GM12878 (cell line): ENCODE results near the gene NFS1. TPM values are rescaled to one million over a fixed set of nuclear protein-coding genes. Genes with fewer than 3 reads are reported as not detected.
A peak's percentile ranks its signal among the peaks of the same experiment; 100 is the strongest.

Experiments used
- ATAC-seq: fragments of 200-7000 bp; cut with Tn5 transposase; 3 replicates; pipeline ENCODE4 v1.9.1; 2020; ENCODE audit warnings: mild to moderate bottlenecking, moderate library complexity
- BruUV-seq: library from RNA; stranded (reverse); fragments of 400-500 nt; replicated peaks from 2 replicates; lab custom pipeline; 2021; lab: Mats Ljungman, UMichigan
- CTCF ChIA-PET: fragments of 300-600 bp; sonication (Branson Sonifier 250); formaldehyde crosslinking; extraction: SDS; loops from one replicate; lab custom pipeline; 2021; ENCODE audit warnings: inconsistent platforms; lab: Yijun Ruan, JAX
- POLR2A ChIA-PET: fragments of 350-600 bp; formaldehyde crosslinking; extraction: SDS; loops from one replicate; lab custom pipeline; 2021; ENCODE audit warnings: inconsistent platforms; lab: Charles Lee
- RAD21 ChIA-PET: fragments of 300-600 bp; sonication (Branson Sonifier 250); formaldehyde crosslinking; loops from one replicate; lab custom pipeline; 2023; ENCODE audit warnings: antibody characterized with exemption; ENCODE audit not compliant: unreplicated experiment; lab: Charles Lee
- SMC1A ChIA-PET: fragments of 300-600 bp; sonication (Branson Sonifier 250); formaldehyde crosslinking; loops from one replicate; lab custom pipeline; 2023; ENCODE audit not compliant: unreplicated experiment, uncharacterized antibody; lab: Charles Lee
- DNase-seq: peaks from one replicate; pipeline ENCODE4 v3.0.0-alpha.2; 2011; ENCODE audit warnings: low read depth, low spot score
- FAIRE-seq: peaks from 3 replicates; lab custom pipeline; 2011; peaks lifted over from hg19 to GRCh38; lab: Jason Lieb, UNC
- H2AFZ ChIP-seq: 2 replicates; pipeline ENCODE4 v1.6.0; 2011; ENCODE audit warnings: low read depth, low read length, control low read depth; ENCODE audit not compliant: control insufficient read depth
- H3K27ac ChIP-seq: 2 replicates; pipeline ENCODE4 v1.5.1; 2011; ENCODE audit warnings: control low read depth; ENCODE audit not compliant: control insufficient read depth, insufficient read depth
- H3K27me3 ChIP-seq, 2 experiments: replicated peaks in 1 of 2; 2 replicates each; pipeline versions ENCODE4 v1.6.0 to v1.6.1; 2011; ENCODE audit warnings: low read length in 1 of 2; ENCODE audit not compliant: control insufficient read depth in 2 of 2, insufficient read depth in 2 of 2
- H3K36me3 ChIP-seq, 2 experiments: 2 replicates each; pipeline ENCODE4 v1.5.1; 2011; ENCODE audit warnings: low read length in 1 of 2; ENCODE audit not compliant: control insufficient read depth in 2 of 2, insufficient read depth in 2 of 2
- H3K4me1 ChIP-seq: 2 replicates; pipeline ENCODE4 v1.6.1; 2011; ENCODE audit warnings: mild to moderate bottlenecking, low read length, moderate library complexity, mixed read lengths; ENCODE audit not compliant: control insufficient read depth, insufficient read depth
- H3K4me2 ChIP-seq: 2 replicates; pipeline ENCODE4 v1.6.0; 2011; ENCODE audit warnings: control low read depth; ENCODE audit not compliant: control insufficient read depth, insufficient read depth
- H3K4me3 ChIP-seq: fragments of 200-600 bp; sonication (generic); 2 replicates; pipeline ENCODE4 v1.5.1; 2016
- H3K79me2 ChIP-seq: 2 replicates; pipeline ENCODE4 v1.6.0; 2011; ENCODE audit warnings: low read length; ENCODE audit not compliant: control insufficient read depth, insufficient read depth
- H3K9ac ChIP-seq: 2 replicates; pipeline ENCODE4 v1.8.0; 2011; ENCODE audit warnings: low read length, control low read depth, mixed read lengths; ENCODE audit not compliant: control insufficient read depth, insufficient read depth
- H3K9me3 ChIP-seq: replicated peaks from 3 replicates; pipeline ENCODE4 v1.5.1; 2011; ENCODE audit warnings: mild to moderate bottlenecking, low read length; ENCODE audit not compliant: control insufficient read depth, insufficient read depth
- H4K20me1 ChIP-seq: 2 replicates; pipeline ENCODE4 v1.6.0; 2011; ENCODE audit not compliant: control insufficient read depth, insufficient read depth
- CBX3 ChIP-seq: fragments of 200-600 bp; sonication (generic); IDR thresholded peaks from 2 replicates; pipeline ENCODE4 v1.6.1; 2016; ENCODE audit warnings: low read depth, borderline replicate concordance
- CHD1 ChIP-seq: IDR thresholded peaks from 2 replicates; pipeline ENCODE4 v1.6.1; 2012; ENCODE audit warnings: low read depth, low read length, improper control_type of control experiment
- EP300 ChIP-seq, 2 experiments: fragments of 150-350 bp in 1 of 2; IDR thresholded peaks; 2 replicates each; pipeline ENCODE4 v1.6.1; 2011 to 2012; ENCODE audit warnings: low read depth in 2 of 2, low read length in 2 of 2, borderline replicate concordance in 1 of 2, improper control_type of control experiment in 1 of 2, inconsistent platforms in 1 of 2; ENCODE audit not compliant: control insufficient read depth in 1 of 2
- FOXM1 ChIP-seq: IDR thresholded peaks from 2 replicates; pipeline ENCODE4 v1.6.1; 2012; ENCODE audit warnings: low read depth, mild to moderate bottlenecking, inconsistent platforms, low read length, moderate library complexity
- HDAC6 ChIP-seq: fragments of 200-600 bp; sonication (generic); IDR thresholded peaks from one replicate; pipeline ENCODE4 v1.8.0; 2017; ENCODE audit warnings: antibody characterized with exemption; ENCODE audit not compliant: unreplicated experiment
- IKZF2 ChIP-seq, 2 experiments: fragments of 450-650 bp; IDR thresholded peaks; 2 replicates each; pipeline ENCODE4 v1.6.1; 2017; ENCODE audit warnings: mild to moderate bottlenecking in 2 of 2, moderate library complexity in 2 of 2
- LARP7 ChIP-seq: fragments of 450-650 bp; IDR thresholded peaks from 2 replicates; pipeline ENCODE4 v1.6.1; 2017; ENCODE audit warnings: mild to moderate bottlenecking
- MTA2 ChIP-seq: fragments of 450-650 bp; IDR thresholded peaks from 2 replicates; pipeline ENCODE4 v1.6.1; 2016; ENCODE audit warnings: low read depth, mild to moderate bottlenecking, moderate library complexity
- MTA3 ChIP-seq: IDR thresholded peaks from 2 replicates; pipeline ENCODE4 v1.6.1; 2012; ENCODE audit warnings: low read length, inconsistent platforms, borderline replicate concordance
- NBN ChIP-seq: fragments of 450-650 bp; IDR thresholded peaks from 2 replicates; pipeline ENCODE4 v1.6.1; 2016
- NFYA ChIP-seq: IDR thresholded peaks from 2 replicates; pipeline ENCODE4 v1.6.1; 2011; ENCODE audit warnings: low read depth, mild to moderate bottlenecking, low read length, improper control_type of control experiment, borderline replicate concordance
- PAX8 ChIP-seq: fragments of 450-650 bp; IDR thresholded peaks from 2 replicates; pipeline ENCODE4 v1.6.1; 2017; ENCODE audit warnings: mild to moderate bottlenecking, moderate library complexity
- POLR2A ChIP-seq: IDR thresholded peaks from 2 replicates; pipeline ENCODE4 v1.6.1; 2011; ENCODE audit warnings: low read depth, mild to moderate bottlenecking, low read length
- POLR2AphosphoS2 ChIP-seq: IDR thresholded peaks from 2 replicates; pipeline ENCODE4 v1.6.1; 2011; ENCODE audit warnings: low read depth, mild to moderate bottlenecking, low read length, improper control_type of control experiment, moderate library complexity
- POU2F2 ChIP-seq: IDR thresholded peaks from 3 replicates; pipeline ENCODE4 v1.6.1; 2011; ENCODE audit warnings: low read depth, mild to moderate bottlenecking, low read length, borderline replicate concordance
- RAD51 ChIP-seq: fragments of 450-650 bp; IDR thresholded peaks from 2 replicates; pipeline ENCODE4 v1.6.1; 2016; ENCODE audit warnings: moderate library complexity, mild to moderate bottlenecking, inconsistent platforms
- RFX5 ChIP-seq: IDR thresholded peaks from 2 replicates; pipeline ENCODE4 v1.6.1; 2011; ENCODE audit warnings: low read depth, low read length, improper control_type of control experiment
- SIX5 ChIP-seq: IDR thresholded peaks from 2 replicates; pipeline ENCODE4 v1.6.1; 2011; ENCODE audit warnings: mild to moderate bottlenecking, low read depth, low read length, moderate library complexity; ENCODE audit not compliant: severe bottlenecking
- SMARCA5 ChIP-seq: fragments of 450-650 bp; IDR thresholded peaks from 2 replicates; pipeline ENCODE4 v1.6.1; 2017; ENCODE audit warnings: mild to moderate bottlenecking
- SPI1 ChIP-seq: IDR thresholded peaks from 2 replicates; pipeline ENCODE4 v1.6.1; 2011; ENCODE audit warnings: low read depth, mild to moderate bottlenecking, low read length, moderate library complexity, borderline replicate concordance; ENCODE audit not compliant: insufficient read depth
- TAF1 ChIP-seq: IDR thresholded peaks from 2 replicates; pipeline ENCODE4 v1.6.1; 2011; ENCODE audit warnings: mild to moderate bottlenecking, low read depth, low read length, borderline replicate concordance
- ZNF24 ChIP-seq: fragments of 450-650 bp; IDR thresholded peaks from 2 replicates; pipeline ENCODE4 v1.6.1; 2017; ENCODE audit warnings: antibody characterized with exemption, mild to moderate bottlenecking
- ZSCAN29 ChIP-seq: fragments of 450-650 bp; IDR thresholded peaks from 2 replicates; pipeline ENCODE4 v1.6.1; 2017; ENCODE audit warnings: mild to moderate bottlenecking, moderate library complexity
- WGBS: methylation state at CpG from one replicate; pipeline ENCODE4 v1.1.6; 2016; ENCODE audit warnings: low lambda C conversion rate; ENCODE audit not compliant: insufficient replicate concordance, insufficient coverage; ENCODE audit errors: missing lambda C conversion rate; 5-methylcytosine and 5-hydroxymethylcytosine counted together
- in situ Hi-C: fragments of 300-500 bp; cut with MboI; formaldehyde crosslinking; loops from 9 replicates; pipeline ENCODE4 v1.14.3; 2018; ENCODE audit warnings: mixed read lengths
- intact Hi-C: fragments of 100-400 bp; cut with micrococcal nuclease; formaldehyde crosslinking; loops from one replicate; pipeline ENCODE4 v1.14.2; 2022; ENCODE audit not compliant: unreplicated experiment
- polyA plus RNA-seq, 11 experiments: library from polyadenylated mRNA; depleted of rRNA in 4 of 11; unstranded in 6 of 11; stranded (reverse) in 5 of 11; fragments of >200 nt; fragmentation: Nextera tagmentation in 4 of 11; fragmentation: Illumina TruSeq in 1 of 11; extraction: Ambion mirVana in 4 of 11; extraction: Trizol in 1 of 11; gene quantifications; 1 replicate in 1 of 11; 2 replicates in 10 of 11; pipeline versions ENCODE4 v1.2.1 to v1.2.3, GENCODE V29; 2011 to 2016; ENCODE audit warnings: inconsistent platforms in 2 of 11, missing spikeins in 2 of 11, low read depth in 1 of 11
- total RNA-seq, 4 experiments: library from RNA; depleted of rRNA in 3 of 4; stranded (reverse); fragments of >200 nt in 3 of 4; fragmentation: Illumina TruSeq in 1 of 4; extraction: Trizol in 1 of 4; gene quantifications; 2 replicates each; pipeline versions ENCODE4 v1.2.1 to v1.2.3, GENCODE V29; 2013 to 2021
- TF ChIP-seq, protein P1 (sequence below): fragments of 450-650 bp; IDR thresholded peaks from 2 replicates; pipeline ENCODE4 v1.6.1; 2017; ENCODE audit warnings: borderline replicate concordance

NFS1 gene
- total and polyA plus RNA-seq, 10 of the 15 experiments (the other 5 are each of a cell fraction or from before 2014, with no cell fraction given), result 9.2 to 74.1 (median 38.6) TPM

DNA sequence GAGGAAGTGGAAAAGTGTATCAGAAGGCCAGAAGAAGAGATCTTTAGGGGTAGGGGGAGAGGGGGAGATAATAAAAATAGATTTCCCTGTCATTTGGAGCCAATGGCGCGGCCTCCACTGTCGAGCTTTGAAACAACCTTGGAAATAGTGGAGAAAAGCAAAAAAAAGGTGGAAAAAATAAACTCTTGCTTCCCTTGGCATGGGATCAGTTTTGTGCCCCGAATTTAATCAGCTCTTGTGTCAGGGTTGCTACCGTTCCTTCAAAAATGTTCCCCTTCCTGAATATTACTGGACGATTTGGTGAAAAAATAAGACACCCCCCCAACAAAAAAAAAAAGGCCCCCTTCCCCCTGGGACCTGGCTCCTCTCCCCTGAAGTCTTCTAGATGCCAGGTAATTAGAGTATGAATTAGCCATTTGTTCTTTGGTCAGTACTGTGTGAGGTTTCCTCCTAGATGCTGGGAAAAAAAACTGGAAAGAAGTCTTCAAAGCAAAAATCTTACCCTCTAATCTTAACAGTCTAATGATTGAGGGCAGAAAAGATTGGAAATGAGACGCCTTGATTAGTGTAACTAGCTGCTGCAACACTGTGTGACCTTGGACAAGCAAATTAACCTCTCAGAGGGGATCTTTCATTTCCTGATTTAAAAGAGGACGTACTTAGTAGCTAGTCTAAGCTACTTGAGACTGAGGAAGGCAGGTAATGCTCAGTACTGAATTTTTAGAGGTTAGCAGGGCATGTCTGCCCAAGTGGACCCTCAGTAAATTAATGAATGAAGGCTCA lies 43.8 kb upstream of the NFS1 start:
- ChIA-PET RAD21 (interaction anchor here (0.6 to 3.7 kb wide), 24 partner anchors 11 to 328 kb away, joined by 3 to 157 read pairs (median 4); partner anchors contain the start of genes CEP250, ERGIC3, PHF20 and SCAND1), CTCF (interaction anchor here (0.6 to 7.6 kb wide), 12 partner anchors 8 to 1091 kb away, joined by 3 to 69 read pairs (median 4); partner anchors contain the start of genes PHF20 and SCAND1), SMC1A (interaction anchor here (0.7 to 7.1 kb wide), 21 partner anchors 8 to 286 kb away, joined by 3 to 151 read pairs (median 4); partner anchors contain the start of genes ERGIC3, PHF20, SCAND1 and SPAG4), POLR2A (interaction anchor here (0.5 to 6.9 kb wide), 35 partner anchors 8 to 1747 kb away, joined by 3 to 214 read pairs (median 4); partner anchors contain the start of genes NFS1, PHF20, ROMO1 and SCAND1)
- peak; percentile 59 for DNase-seq
- peaks cover 3 to 13% of the 10 kb centered on the region in 2 experiments for H3K36me3 ChIP-seq
- ATAC-seq, result peak; percentile 63
- H2AFZ ChIP-seq, result no peak overlapping the region
- peak overlapping the region; percentile 80 for H3K4me3 ChIP-seq
- peak overlapping the region; percentile 51 for H3K4me2 ChIP-seq
- H3K27ac ChIP-seq, result peak overlapping the region; percentile 99
- H3K4me1 ChIP-seq, result peaks cover 5% of the 10 kb centered on the region
- FAIRE-seq, result peak; percentile 7
- in situ Hi-C loops (no loop called here), intact Hi-C loops (loop anchor here (1.0 to 10.0 kb wide), 5 partner anchors 25 to 1352 kb away; partner anchors contain the start of genes CPNE1, PHF20, RBL1 and RBM12)
- H3K79me2 ChIP-seq, result peaks cover 56% of the 10 kb centered on the region
- H4K20me1 ChIP-seq, result peaks cover 3% of the 10 kb centered on the region
- H3K9me3 ChIP-seq, result no peaks in the 10 kb centered on the region
- WGBS, result 0% methylated on average over 8 of the region's 8 CpGs
- no peaks in the 10 kb centered on the region for H3K27me3 ChIP-seq
- BruUV-seq, result TSS peak; percentile 99
- peak overlapping the region; percentile 100 for H3K9ac ChIP-seq
- peak; percentile 33 for TF ChIP-seq POLR2AphosphoS2
- no peak for TF ChIP-seq NFYA
- TF ChIP-seq HDAC6, result peak; percentile 2
- TF ChIP-seq TAF1, result peak; percentile 47; the same call in 1 of the 2 replicates
- TF ChIP-seq SPI1, result peak; percentile 55; the same call in 1 of the 2 replicates
- peak; percentile 94 for TF ChIP-seq CHD1
- TF ChIP-seq POLR2A, result peak; percentile 46; the same call in 1 of the 2 replicates
- peak; percentile 12; the same call in 1 of the 2 replicates for TF ChIP-seq MTA2
- TF ChIP-seq RFX5, result peak; percentile 52; the same call in 1 of the 2 replicates
- 0 out of 4 replicates have a peak, but pooled peaks of 1 of the 2 experiments have one; percentile 8 for TF ChIP-seq EP300 (IDR thresholded peaks at IDR 0.05; ENCODE audit: borderline replicate concordance in 1 of 2, control insufficient read depth in 1 of 2, low read depth in 2 of 2, low read length in 2 of 2)
- no peak for TF ChIP-seq ZSCAN29
- peak; percentile 5; the same call in 1 of the 2 replicates for TF ChIP-seq FOXM1
- TF ChIP-seq POU2F2, result 0 out of 3 replicates have a peak, but pooled peaks have one; percentile 36
- TF ChIP-seq MTA3, result peak; percentile 64; the same call in 1 of the 2 replicates
- peak; percentile 95 for TF ChIP-seq PAX8
- TF ChIP-seq CBX3, result no peak
- TF ChIP-seq, protein P1, sequence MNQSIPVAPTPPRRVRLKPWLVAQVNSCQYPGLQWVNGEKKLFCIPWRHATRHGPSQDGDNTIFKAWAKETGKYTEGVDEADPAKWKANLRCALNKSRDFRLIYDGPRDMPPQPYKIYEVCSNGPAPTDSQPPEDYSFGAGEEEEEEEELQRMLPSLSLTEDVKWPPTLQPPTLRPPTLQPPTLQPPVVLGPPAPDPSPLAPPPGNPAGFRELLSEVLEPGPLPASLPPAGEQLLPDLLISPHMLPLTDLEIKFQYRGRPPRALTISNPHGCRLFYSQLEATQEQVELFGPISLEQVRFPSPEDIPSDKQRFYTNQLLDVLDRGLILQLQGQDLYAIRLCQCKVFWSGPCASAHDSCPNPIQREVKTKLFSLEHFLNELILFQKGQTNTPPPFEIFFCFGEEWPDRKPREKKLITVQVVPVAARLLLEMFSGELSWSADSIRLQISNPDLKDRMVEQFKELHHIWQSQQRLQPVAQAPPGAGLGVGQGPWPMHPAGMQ, result no peak
- peak; percentile 82 for TF ChIP-seq SMARCA5
- peak in 1 of 2 experiments; percentile 33; a peak in 2 of 4 replicates for TF ChIP-seq IKZF2 (IDR thresholded peaks at IDR 0.05)
- TF ChIP-seq LARP7, result 0 out of 2 replicates have a peak, but pooled peaks have one; percentile 41
- TF ChIP-seq ZNF24, result peak; percentile 53
- 0 out of 2 replicates have a peak, but pooled peaks have one; percentile 1 for TF ChIP-seq NBN
- 0 out of 2 replicates have a peak, but pooled peaks have one; percentile 7 for TF ChIP-seq RAD51
- no peak for TF ChIP-seq SIX5
